DND-41 (cell line): Measurements from ENCODE around the gene CHN2.

Source experiments
- CTCF ChIP-seq: IDR thresholded peaks from 2 replicates; pipeline ENCODE4 v1.5.1; 2012; ENCODE audit warnings: borderline replicate concordance, low read length, moderate library complexity, mild to moderate bottlenecking; ENCODE audit not compliant: poor library complexity, severe bottlenecking; ENCODE audit errors: extremely low read depth
- EZH2 ChIP-seq: IDR thresholded peaks from 3 replicates; pipeline ENCODE4 v1.6.1; 2012; ENCODE audit warnings: borderline replicate concordance, low read depth, mild to moderate bottlenecking, moderate library complexity, low read length, inconsistent platforms; ENCODE audit not compliant: severe bottlenecking

DNA sequence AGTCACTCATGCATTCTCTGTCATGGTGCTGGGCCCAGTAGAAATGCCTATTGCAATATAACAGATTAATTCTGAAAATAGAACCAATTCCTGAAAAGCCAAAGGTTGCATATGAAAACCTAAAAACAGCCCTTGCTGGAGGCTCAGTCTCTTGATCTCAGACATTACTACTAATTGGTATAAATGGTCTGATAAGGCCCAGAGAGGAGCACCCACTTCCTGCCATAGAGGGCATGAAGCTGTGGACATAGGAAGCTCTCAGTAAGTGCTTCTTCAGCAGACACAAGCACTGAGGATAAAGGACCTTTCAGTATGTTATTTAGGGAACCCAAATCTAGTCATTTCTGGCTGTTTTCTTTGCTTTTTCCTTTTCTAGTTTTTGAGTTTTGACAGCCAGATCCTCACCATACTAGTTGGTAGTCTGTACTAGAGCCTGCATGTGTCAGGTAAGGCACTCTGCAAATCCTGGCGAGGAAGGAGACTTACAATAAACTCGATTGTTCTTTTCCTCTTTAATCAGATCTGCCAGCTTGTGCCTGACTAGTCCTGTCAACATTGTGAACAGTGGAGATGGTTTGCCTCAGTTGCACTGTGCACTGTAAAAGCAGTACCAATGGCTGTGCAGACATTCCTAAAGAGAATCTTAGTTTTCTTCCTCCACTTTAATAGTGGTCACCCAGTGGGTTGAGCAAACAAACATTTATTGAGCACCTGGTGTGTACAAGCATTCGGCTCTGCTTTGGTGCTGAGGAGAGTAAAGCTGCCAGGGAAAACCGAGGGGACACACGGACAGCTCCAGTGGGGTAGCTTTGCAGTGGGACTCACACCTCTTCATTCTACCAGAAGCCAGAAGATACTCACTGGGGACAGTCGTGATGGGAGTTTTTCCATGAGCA lies 140.9 kb downstream of the CHN2 start:
- TF ChIP-seq CTCF (no peak), EZH2 (no peak)
